Activated T-cell treated with anti-CD3 and anti-CD28 coated beads, Interleukin-2, amount 50 U/mL, for 4 hours (primary cell): Measurements from ENCODE around the gene ZNF367. TPM values are rescaled to one million over a fixed set of nuclear protein-coding genes. Genes with fewer than 3 reads are reported as not detected.

ENCODE experiments used
- ATAC-seq, 2 donors: fragments of 200-7000 bp; cut with Tn5 transposase; one replicate each; pipeline ENCODE4 v1.10.0; 2021
- DNase-seq: peaks from one replicate; pipeline ENCODE4 v3.0.0-alpha.2; 2020
- H3K27me3 Mint-ChIP-seq: one replicate; pipeline ENCODE4 v1.8.0; 2021; ENCODE audit warnings: low read depth, mixed read lengths
- H3K36me3 Mint-ChIP-seq: one replicate; pipeline ENCODE4 v1.8.0; 2022; ENCODE audit warnings: mixed read lengths; ENCODE audit not compliant: insufficient read depth
- H3K4me1 Mint-ChIP-seq: one replicate; pipeline ENCODE4 v1.8.0; 2021; ENCODE audit warnings: low read depth, mixed read lengths
- H3K4me3 Mint-ChIP-seq: one replicate; pipeline ENCODE4 v1.8.0; 2021; ENCODE audit warnings: mild to moderate bottlenecking, moderate library complexity, mixed read lengths
- H3K9me3 Mint-ChIP-seq: one replicate; pipeline ENCODE4 v1.8.0; 2021; ENCODE audit warnings: mixed read lengths
- total RNA-seq, 3 donors: library from RNA; stranded (reverse); gene quantifications; one replicate each; pipeline ENCODE4 v1.2.1, GENCODE V29; 2021

Gene ZNF367
- total RNA-seq, 3 donors from 2014 or later, result 28.9 to 34.6 (median 30.0) TPM

DNA sequence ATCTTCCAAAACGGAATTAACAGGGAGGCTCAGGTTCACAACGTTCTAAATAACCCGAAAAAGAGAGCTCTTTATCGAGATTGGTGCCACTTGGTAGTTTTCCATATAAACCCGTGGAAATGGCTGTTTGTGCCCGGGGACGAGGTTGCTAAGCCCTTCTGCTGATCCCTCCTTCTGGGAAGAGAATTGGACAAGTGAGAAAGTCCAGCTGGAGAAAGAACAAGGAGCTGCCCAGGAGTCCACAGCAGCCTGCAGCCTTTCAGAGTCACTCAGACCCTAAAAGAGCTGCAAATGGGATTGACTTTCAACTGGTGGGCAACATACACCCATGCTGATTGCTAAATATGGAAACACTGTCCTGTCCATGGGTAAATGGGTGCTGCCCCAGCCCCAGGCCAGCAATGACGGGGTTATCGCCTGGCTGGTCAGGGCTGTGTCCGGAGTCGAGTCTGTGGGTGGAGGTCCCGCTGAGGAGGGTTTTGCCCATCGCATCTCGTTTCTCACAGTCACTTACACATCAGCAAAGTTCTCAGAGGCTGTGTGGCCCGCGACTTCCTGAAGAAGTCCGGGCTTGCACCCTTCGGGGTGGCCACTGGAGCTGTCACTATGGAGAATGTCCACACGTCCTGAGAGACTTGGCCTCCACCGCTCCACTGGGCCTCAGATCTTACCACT lies 75.5 kb downstream of the ZNF367 start:
- Mint-ChIP-seq H3K36me3 (peaks cover 8% of the 10 kb centered on the region), H3K4me3 (no peak overlapping the region), H3K9me3 (no peaks in the 10 kb centered on the region), H3K27me3 (no peaks in the 10 kb centered on the region), H3K4me1 (peaks cover 7% of the 10 kb centered on the region)
- ATAC-seq (no peak), DNase-seq (no peak)

DNA sequence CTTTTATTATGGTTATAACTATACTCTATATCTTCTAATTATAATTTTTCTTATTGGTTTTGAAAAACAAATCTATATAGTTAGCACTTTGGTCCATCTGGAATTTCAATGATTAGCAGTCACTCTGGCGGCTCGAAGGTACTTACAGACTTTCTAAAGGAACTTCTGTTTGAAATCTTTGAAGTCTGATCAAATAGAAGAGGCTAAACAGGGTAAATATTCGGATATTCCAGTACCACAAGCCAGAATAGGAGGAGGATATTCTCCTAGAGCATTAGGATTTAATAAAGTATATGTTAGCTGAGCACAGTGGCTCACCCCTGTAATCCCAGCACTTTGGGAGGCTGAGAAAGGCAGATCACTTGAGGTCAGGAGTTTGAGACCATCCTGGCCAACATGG lies 77.5 kb downstream of the ZNF367 start:
- no peak for ATAC-seq
- H3K4me3 Mint-ChIP-seq, result no peak overlapping the region
- peaks cover 8% of the 10 kb centered on the region for H3K36me3 Mint-ChIP-seq
- H3K4me1 Mint-ChIP-seq, result peaks cover 7% of the 10 kb centered on the region
- no peak for DNase-seq
- H3K9me3 Mint-ChIP-seq, result no peaks in the 10 kb centered on the region
- no peaks in the 10 kb centered on the region for H3K27me3 Mint-ChIP-seq

DNA sequence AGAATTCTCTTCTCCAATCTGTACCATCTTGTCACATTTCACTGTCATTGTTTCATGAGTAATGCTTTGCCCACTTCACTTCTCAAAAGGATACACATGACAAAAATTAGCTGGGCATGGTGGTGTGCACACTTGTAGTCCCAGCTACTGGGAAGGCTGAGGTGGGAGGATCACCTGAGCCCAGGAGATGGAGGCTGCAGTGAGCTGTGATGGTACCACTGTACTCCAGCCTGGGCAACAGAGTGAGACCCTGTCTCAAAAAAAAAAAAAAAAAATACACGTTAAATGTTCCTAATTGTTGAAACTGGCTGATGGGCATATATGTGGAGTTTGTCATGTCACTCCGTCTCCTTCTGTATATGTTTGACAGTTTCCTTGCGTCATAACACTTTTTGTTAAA lies 79.9 kb downstream of the ZNF367 start:
- ATAC-seq, result no peak
- peaks cover 7% of the 10 kb centered on the region for H3K4me1 Mint-ChIP-seq
- peaks cover 9% of the 10 kb centered on the region for H3K36me3 Mint-ChIP-seq
- DNase-seq, result no peak
- no peak overlapping the region for H3K4me3 Mint-ChIP-seq
- H3K27me3 Mint-ChIP-seq, result no peaks in the 10 kb centered on the region
- no peaks in the 10 kb centered on the region for H3K9me3 Mint-ChIP-seq

Other genes with a start within 250 kb of the ZNF367 start
- not detected for gene HSD17B3, start 116.2 kb downstream of the ZNF367 start, total RNA-seq
- gene SLC35D2, start 34.7 kb downstream of the ZNF367 start, total RNA-seq, result 1 to 10 TPM; 3.5 to 7.2 (median 4.4) TPM
- gene HABP4, start 31.8 kb upstream of the ZNF367 start, total RNA-seq, result 10 to 100 TPM in 2 of 3 donors, 1 to 10 TPM in 1; 8.8 to 15.2 (median 10.3) TPM
- 1 to 10 TPM; 1.7 to 2.9 (median 2.5) TPM for gene CDC14B, start 201.5 kb upstream of the ZNF367 start, total RNA-seq
- gene PRXL2C, start 236.9 kb upstream of the ZNF367 start, total RNA-seq, result 10 to 100 TPM in 1 of 3 donors, 1 to 10 TPM in 2; 9.0 to 13.4 (median 9.1) TPM